GM21423 (cell line): ENCODE measurements around the gene DCST1.
A peak's percentile ranks its signal among the peaks of the same experiment; 100 is the strongest.

Experiments used
- ATAC-seq: cut with Tn5 transposase; IDR thresholded peaks from one replicate; pipeline ENCODE4 v1.9.1; 2021; ENCODE audit warnings: mild to moderate bottlenecking, moderate library complexity; ENCODE audit not compliant: unreplicated experiment

The DCST1 gene

GRCh38 chr1:155051342-155051776 lies 17.7 kb downstream of the DCST1 start:
- ATAC-seq = no peak

- ATAC-seq = no peak
Measured at GRCh38 chr1:155051777-155052398, 18.3 kb downstream of the DCST1 start.

GRCh38 chr1:155052439-155053395 lies 19.1 kb downstream of the DCST1 start:
- no peak for ATAC-seq

DNA sequence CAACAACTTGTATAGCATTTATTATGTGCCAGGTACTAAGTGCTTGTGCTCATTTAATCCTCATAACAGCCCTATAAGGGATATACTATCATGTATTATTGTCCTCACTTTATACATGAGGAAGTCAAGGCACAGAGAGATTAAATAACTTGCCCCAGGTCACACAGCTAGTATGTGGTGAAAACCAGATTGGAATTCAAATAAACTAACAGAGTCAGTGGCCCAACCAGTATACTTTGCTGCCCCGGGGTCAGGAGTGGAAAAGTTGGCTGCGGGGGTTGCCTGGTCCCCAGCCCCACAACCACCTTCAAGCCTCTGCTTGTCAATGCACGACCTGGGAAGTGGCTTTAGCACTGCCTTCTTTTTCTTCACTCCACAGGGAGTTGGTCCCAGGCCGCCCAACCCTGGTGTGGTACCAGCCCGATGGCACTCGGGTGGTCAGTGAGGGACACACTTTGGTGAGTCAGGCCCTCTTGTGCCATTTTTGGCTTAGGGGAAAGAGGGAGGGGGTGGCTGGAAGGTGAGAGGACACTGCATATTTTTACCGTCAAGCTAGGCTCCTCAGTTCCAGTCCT lies 20.0 kb downstream of the DCST1 start:
- ATAC-seq = no peak

GRCh38 chr1:155057104-155057503 lies 23.5 kb downstream of the DCST1 start:
- ATAC-seq = no peak

DNA sequence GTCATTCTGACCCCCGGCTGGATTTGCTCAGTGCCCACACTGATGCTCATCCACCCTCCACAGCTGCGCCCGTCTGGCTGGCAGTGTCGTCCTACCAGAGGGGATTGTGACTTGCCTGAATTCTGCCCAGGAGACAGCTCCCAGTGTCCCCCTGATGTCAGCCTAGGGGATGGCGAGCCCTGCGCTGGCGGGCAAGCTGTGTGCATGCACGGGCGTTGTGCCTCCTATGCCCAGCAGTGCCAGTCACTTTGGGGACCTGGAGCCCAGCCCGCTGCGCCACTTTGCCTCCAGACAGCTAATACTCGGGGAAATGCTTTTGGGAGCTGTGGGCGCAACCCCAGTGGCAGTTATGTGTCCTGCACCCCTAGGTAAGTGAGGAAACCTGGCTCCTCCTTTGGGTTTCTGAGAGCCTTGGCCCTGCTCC lies 24.2 kb downstream of the DCST1 start:
- ATAC-seq = no peak

GRCh38 chr1:155060736-155061135 lies 27.1 kb downstream of the DCST1 start:
- ATAC-seq = no peak

DNA sequence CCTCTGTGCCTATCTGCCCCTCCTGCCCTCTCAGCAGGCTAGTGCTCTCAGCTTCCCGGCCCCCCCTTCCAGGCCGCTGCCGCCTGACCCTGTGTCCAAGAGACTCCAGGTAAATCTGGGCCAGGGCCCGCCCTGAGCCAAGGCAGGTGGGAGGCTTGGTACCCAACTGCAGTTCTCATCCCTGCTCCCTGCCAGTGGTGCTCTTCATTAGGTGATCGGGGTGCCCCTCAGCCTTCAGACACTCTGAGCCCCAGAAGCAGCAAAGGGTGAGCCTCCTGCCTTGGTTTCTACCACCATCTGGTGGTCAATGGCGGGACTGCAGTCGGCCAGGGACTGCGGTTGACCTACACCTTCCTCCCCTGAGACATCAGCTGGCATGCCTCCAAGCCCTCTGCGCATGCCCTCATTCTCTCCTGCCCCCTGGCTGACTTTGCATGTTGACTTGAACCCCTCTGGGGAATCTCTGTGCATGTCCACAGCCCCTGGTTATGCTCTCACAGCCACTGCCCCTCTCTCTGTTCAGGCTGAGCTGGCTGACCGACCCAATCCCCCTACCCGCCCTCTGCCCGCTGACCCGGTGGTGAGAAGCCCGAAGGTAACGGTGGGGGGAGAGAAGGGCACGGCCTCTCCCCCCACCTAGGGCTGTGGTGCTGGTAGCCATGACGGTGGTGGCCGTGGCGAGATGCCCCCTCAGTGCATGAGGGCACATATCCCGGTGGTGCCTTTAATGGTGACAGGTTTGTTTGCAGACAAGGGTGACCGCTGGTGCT lies 27.9 kb downstream of the DCST1 start:
- ATAC-seq = peak; percentile 46

DNA sequence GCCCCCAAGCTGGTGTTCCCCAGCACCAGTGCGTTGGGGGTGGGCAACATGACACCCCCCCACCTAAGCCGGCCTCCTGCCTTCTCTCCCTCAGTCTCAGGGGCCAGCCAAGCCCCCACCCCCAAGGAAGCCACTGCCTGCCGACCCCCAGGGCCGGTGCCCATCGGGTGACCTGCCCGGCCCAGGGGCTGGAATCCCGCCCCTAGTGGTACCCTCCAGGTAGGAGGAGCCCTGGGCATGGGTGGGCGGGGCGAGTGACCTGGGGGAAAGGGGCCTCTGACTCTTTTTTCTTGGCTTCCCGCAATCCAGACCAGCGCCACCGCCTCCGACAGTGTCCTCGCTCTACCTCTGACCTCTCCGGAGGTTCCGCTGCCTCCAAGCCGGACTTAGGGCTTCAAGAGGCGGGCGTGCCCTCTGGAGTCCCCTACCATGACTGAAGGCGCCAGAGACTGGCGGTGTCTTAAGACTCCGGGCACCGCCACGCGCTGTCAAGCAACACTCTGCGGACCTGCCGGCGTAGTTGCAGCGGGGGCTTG lies 28.6 kb downstream of the DCST1 start:
- ATAC-seq = no peak

GRCh38 chr1:155062702-155063411 lies 29.2 kb downstream of the DCST1 start:
- ATAC-seq = no peak

GRCh38 chr1:155063550-155064110 lies 30.0 kb downstream of the DCST1 start, which contains the start of gene EFNA4:
TSS of gene EFNA4 (plus strand) at chr1:155063740. CDS start at chr1:155063824, 84 bp downstream.
- peak; percentile 62 for ATAC-seq

GRCh38 chr1:155064111-155064831 lies 30.6 kb downstream of the DCST1 start:
- no peak for ATAC-seq

DNA sequence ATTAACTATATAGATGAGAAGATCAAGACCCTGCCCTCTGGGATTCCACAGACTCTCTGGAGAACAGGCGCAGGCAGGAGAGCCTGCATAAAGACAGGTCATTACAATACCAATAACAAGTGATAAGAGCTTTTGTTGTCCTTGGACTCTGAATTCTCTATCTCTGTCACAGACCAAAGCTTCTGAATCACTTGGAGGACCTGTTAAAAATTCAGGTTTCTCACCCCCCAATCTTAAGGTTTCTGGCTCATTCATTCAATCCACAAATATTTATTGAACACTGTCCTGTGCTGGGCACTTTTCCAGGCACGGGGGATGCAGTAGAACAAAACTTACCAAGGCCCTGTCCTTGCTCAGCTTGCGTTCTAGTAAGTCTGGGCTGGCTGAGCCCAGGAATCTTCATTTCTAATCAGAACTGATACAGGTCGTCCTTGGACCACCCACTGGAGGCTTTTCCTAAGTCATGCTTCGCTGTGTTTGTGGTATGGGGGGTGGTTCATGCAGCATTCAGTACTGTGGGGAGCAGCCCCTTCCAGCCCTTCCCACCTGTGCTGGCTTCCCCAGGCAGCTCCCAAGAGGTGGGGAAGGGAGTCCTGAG lies 31.3 kb downstream of the DCST1 start:
- no peak for ATAC-seq

GRCh38 chr1:155066777-155067176 lies 33.2 kb downstream of the DCST1 start:
- ATAC-seq = no peak

- ATAC-seq = no peak
Measured at GRCh38 chr1:155068599-155068998, 35.0 kb downstream of the DCST1 start.

GRCh38 chr1:155069551-155070157 lies 36.0 kb downstream of the DCST1 start:
- no peak for ATAC-seq

- ATAC-seq = no peak
Measured at GRCh38 chr1:155070158-155070621, 36.6 kb downstream of the DCST1 start.
